Kidney tubule cell (primary cell): ENCODE data around the gene SLC6A4.
"Not testable (repeated sequence)": the region's sequence is repeated elsewhere in the genome, so short reads cannot be mapped to it uniquely, and the experiment has no call there.

Experiments
- DNase-seq: peaks from one replicate; pipeline ENCODE4 v3.0.0-alpha.2; 2018; ENCODE audit warnings: low spot score

The SLC6A4 gene

GRCh38 chr17:30238387-30239088 is 3.0 kb upstream of the SLC6A4 start:
- DNase-seq: no peak

- no peak for DNase-seq
Observed at GRCh38 chr17:30238003-30238344, 2.5 kb upstream of the SLC6A4 start.

GRCh38 chr17:30237296-30238002 is 2.0 kb upstream of the SLC6A4 start:
- no peak for DNase-seq

GRCh38 chr17:30236766-30237165 is 1.3 kb upstream of the SLC6A4 start:
- peak; percentile 60 for DNase-seq

- no peak for DNase-seq
Observed at GRCh38 chr17:30236297-30236624, 764 bp upstream of the SLC6A4 start.

GRCh38 chr17:30234964-30235363 is 533 bp downstream of the SLC6A4 start:
- no peak for DNase-seq

GRCh38 chr17:30234296-30234695 is 1.2 kb downstream of the SLC6A4 start:
- DNase-seq: no peak

- no peak for DNase-seq
Observed at GRCh38 chr17:30232824-30233427, 2.6 kb downstream of the SLC6A4 start.

- no peak for DNase-seq
Observed at GRCh38 chr17:30232015-30232823, 3.3 kb downstream of the SLC6A4 start.

- DNase-seq: peak; percentile 41
Observed at GRCh38 chr17:30230596-30231125, 4.8 kb downstream of the SLC6A4 start.

GRCh38 chr17:30230009-30230408 is 5.5 kb downstream of the SLC6A4 start:
- not testable (repeated sequence) for DNase-seq

- no peak for DNase-seq
Observed at GRCh38 chr17:30229012-30229411, 6.5 kb downstream of the SLC6A4 start.

- no peak for DNase-seq
Observed at GRCh38 chr17:30228011-30228410, 7.5 kb downstream of the SLC6A4 start.

GRCh38 chr17:30226878-30227277 is 8.6 kb downstream of the SLC6A4 start:
- no peak for DNase-seq

GRCh38 chr17:30225919-30226553 is 9.5 kb downstream of the SLC6A4 start:
- no peak for DNase-seq

GRCh38 chr17:30225112-30225511 is 10.4 kb downstream of the SLC6A4 start:
- DNase-seq: no peak

- DNase-seq: no peak
Observed at GRCh38 chr17:30224419-30224960, 11.0 kb downstream of the SLC6A4 start.

- no peak for DNase-seq
Observed at GRCh38 chr17:30222721-30223175, 12.7 kb downstream of the SLC6A4 start.

- DNase-seq: no peak
Observed at GRCh38 chr17:30222251-30222650, 13.2 kb downstream of the SLC6A4 start.

GRCh38 chr17:30221346-30221745 is 14.2 kb downstream of the SLC6A4 start:
- DNase-seq: no peak

GRCh38 chr17:30220414-30220813 is 15.1 kb downstream of the SLC6A4 start:
- DNase-seq: no peak

- DNase-seq: no peak
Observed at GRCh38 chr17:30219833-30220232, 15.7 kb downstream of the SLC6A4 start.
